A549 (cell line): ENCODE data around the gene CDC6. TPM values are rescaled to one million over a fixed set of nuclear protein-coding genes. Genes with fewer than 3 reads are reported as not detected.
"Not testable (repeated sequence)": the region's sequence is repeated elsewhere in the genome, so short reads cannot be mapped to it uniquely, and the experiment has no call there.

Experiments
- ATAC-seq, 2 experiments: fragments of 200-7000 bp in 1 of 2; fragments of >200 bp in 1 of 2; cut with Nextera tagmentation in 1 of 2; cut with Tn5 transposase in 1 of 2; 3 replicates each; pipeline versions ENCODE4 v1.8.0 to v1.9.1; 2018 to 2020; ENCODE audit warnings: mild to moderate bottlenecking in 1 of 2, moderate library complexity in 1 of 2
- CTCF ChIA-PET: fragments of 300-600 bp; sonication (Branson Sonifier 250); formaldehyde crosslinking; extraction: SDS; loops from one replicate; lab custom pipeline; 2021; ENCODE audit warnings: antibody characterized with exemption, inconsistent platforms; lab: Yijun Ruan, JAX
- POLR2A ChIA-PET: fragments of 350-600 bp; formaldehyde crosslinking; extraction: SDS; loops from one replicate; lab custom pipeline; 2021; ENCODE audit warnings: antibody characterized with exemption, inconsistent platforms; lab: Yijun Ruan, JAX
- DNase-seq, 2 experiments: peaks; one replicate each; pipeline versions ENCODE4 v3.0.0 to v3.0.0-alpha.2; 2011 to 2016; ENCODE audit warnings: low read depth in 1 of 2, low spot score in 1 of 2
- FAIRE-seq: peaks from 2 replicates; lab custom pipeline; 2011; peaks lifted over from hg19 to GRCh38; lab: Jason Lieb, UNC
- H3K27ac ChIP-seq, 2 experiments: fragments of >200 bp; sonication (Bioruptor Twin); formaldehyde crosslinking; 3 replicates each; pipeline ENCODE4 v1.5.1; 2016 to 2017
- H3K4me1 ChIP-seq: fragments of >200 bp; sonication (Bioruptor Twin); formaldehyde crosslinking; 3 replicates; pipeline ENCODE4 v1.6.1; 2016
- H3K4me2 ChIP-seq: fragments of >200 bp; sonication (Bioruptor Twin); formaldehyde crosslinking; 3 replicates; pipeline ENCODE4 v1.6.1; 2016
- H3K4me3 ChIP-seq: fragments of >200 bp; sonication (Bioruptor Twin); formaldehyde crosslinking; 3 replicates; pipeline ENCODE4 v1.5.1; 2016
- H3K9me3 ChIP-seq: fragments of >200 bp; sonication (Bioruptor Twin); formaldehyde crosslinking; 3 replicates; pipeline ENCODE4 v1.6.1; 2016
- CHD4 ChIP-seq: fragments of 200-600 bp; sonication (generic); IDR thresholded peaks from 2 replicates; pipeline ENCODE4 v1.6.1; 2016; ENCODE audit warnings: antibody characterized with exemption, mild to moderate bottlenecking, borderline replicate concordance
- E2F6 ChIP-seq: IDR thresholded peaks from 2 replicates; pipeline ENCODE4 v1.6.1; 2012; ENCODE audit warnings: low read depth, borderline replicate concordance
- HOXA7 ChIP-seq: fragments of 250-450 bp; sonication (Bioruptor Pico); IDR thresholded peaks from 2 replicates; pipeline ENCODE4 v1.5.0; 2020; ENCODE audit warnings: mild to moderate bottlenecking, moderate library complexity
- KDM5A ChIP-seq: fragments of 200-600 bp; sonication (generic); IDR thresholded peaks from 2 replicates; pipeline ENCODE4 v1.6.1; 2016; ENCODE audit warnings: antibody characterized with exemption, mild to moderate bottlenecking
- MAFK ChIP-seq: fragments of 450-650 bp; IDR thresholded peaks from 2 replicates; pipeline ENCODE4 v1.6.1; 2014; ENCODE audit not compliant: partially characterized antibody
- NPAS2 ChIP-seq: fragments of 250-450 bp; sonication (Bioruptor Pico); IDR thresholded peaks from 2 replicates; pipeline ENCODE4 v1.8.0; 2022; ENCODE audit warnings: mild to moderate bottlenecking, moderate library complexity, borderline replicate concordance
- NR3C1 ChIP-seq: fragments of >200 bp; sonication (Bioruptor Twin); formaldehyde crosslinking; IDR thresholded peaks from 3 replicates; pipeline ENCODE4 v1.6.1; 2017
- RCOR1 ChIP-seq: fragments of 150-350 bp; IDR thresholded peaks from 2 replicates; pipeline ENCODE4 v1.6.1; 2014; ENCODE audit warnings: antibody characterized with exemption, low read length, low read depth
- ZSCAN20 ChIP-seq: fragments of 250-450 bp; sonication (Bioruptor Pico); IDR thresholded peaks from 2 replicates; pipeline ENCODE4 v1.8.0; 2022; ENCODE audit warnings: mild to moderate bottlenecking, moderate library complexity
- WGBS: methylation state at CpG from one replicate; pipeline ENCODE4 v1.1.6; 2017; ENCODE audit errors: missing lambda C conversion rate; 5-methylcytosine and 5-hydroxymethylcytosine counted together
- polyA plus RNA-seq, 4 experiments: library from polyadenylated mRNA; depleted of rRNA in 3 of 4; stranded (reverse); fragments of >200 nt; fragmentation: RNase III in 1 of 4; extraction: RNeasy Plus Mini Kit Qiagen cat#74134 plus additional on column Dnase treatment in 1 of 4; gene quantifications; 2 replicates in 3 of 4; 3 replicates in 1 of 4; pipeline ENCODE4 v1.2.3, GENCODE V29; 2011 to 2017
- TF ChIP-seq, protein P1 (sequence below): fragments of >200 bp; sonication (Bioruptor Twin); formaldehyde crosslinking; IDR thresholded peaks from 3 replicates; pipeline ENCODE4 v1.6.1; 2016
- TF ChIP-seq, protein P2 (sequence below): IDR thresholded peaks from 2 replicates; pipeline ENCODE4 v1.6.1; 2012

CDC6 gene
- polyA plus RNA-seq, 2 of the 4 experiments (the other 2 are of a cell fraction): 67.0 to 79.5 TPM

DNA sequence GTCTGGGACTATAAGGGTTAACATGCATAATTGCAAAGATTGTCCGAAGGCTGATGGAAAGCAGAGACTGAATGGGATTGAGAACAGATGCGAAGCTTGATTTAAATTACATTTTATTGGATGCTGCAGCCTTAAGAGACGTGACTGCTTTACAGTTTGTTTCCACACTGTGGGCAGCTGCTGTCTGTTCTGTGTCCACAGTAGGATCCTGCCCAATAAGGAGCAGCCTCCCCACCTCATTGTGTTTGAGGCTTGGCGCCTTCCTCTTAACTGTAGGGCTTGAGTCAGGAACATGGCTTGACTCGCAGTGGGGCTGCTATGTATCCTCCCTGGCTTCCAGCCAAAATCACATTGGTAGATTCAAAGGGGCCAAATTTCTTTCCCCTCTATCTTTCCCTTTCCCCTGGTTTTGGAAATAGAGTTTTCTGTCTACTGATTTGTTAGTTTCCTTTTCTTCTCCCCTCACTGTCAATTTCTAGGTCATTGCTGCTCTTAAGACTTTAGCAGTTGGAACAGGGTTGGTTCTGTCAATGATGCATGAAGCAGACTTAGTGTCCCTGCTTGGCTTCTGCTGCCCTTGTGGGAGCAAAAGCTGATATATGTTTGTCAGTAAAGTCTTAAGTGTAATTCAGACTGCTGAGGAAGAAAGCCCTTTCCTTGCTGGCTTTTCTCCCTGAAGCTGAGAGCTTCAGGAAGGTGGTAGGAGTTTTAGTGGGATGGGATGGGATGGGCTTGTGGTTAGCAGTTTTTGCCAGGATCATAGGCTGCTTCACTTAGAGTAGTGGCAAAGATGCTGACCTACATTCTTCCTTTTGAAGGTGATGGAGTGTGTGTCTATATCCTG is 16.3 kb downstream of the CDC6 start (continued):
- TF ChIP-seq, protein P1, sequence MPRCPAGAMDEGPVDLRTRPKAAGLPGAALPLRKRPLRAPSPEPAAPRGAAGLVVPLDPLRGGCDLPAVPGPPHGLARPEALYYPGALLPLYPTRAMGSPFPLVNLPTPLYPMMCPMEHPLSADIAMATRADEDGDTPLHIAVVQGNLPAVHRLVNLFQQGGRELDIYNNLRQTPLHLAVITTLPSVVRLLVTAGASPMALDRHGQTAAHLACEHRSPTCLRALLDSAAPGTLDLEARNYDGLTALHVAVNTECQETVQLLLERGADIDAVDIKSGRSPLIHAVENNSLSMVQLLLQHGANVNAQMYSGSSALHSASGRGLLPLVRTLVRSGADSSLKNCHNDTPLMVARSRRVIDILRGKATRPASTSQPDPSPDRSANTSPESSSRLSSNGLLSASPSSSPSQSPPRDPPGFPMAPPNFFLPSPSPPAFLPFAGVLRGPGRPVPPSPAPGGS: no peak

GRCh38 chr17:40304552-40304863 is 16.8 kb downstream of the CDC6 start:
- not testable (repeated sequence) for ATAC-seq, H3K9me3 ChIP-seq, FAIRE-seq, H3K4me3 ChIP-seq, DNase-seq, H3K4me2 ChIP-seq
- peak overlapping the region; percentile 0 to 47; a peak in 2 of 6 replicates for H3K27ac ChIP-seq
- POLR2A ChIA-PET: interaction anchor here (1.5 to 2.9 kb wide), 2 partner anchors 47 to 51 kb away, joined by 5 to 13 read pairs; no protein-coding TSS in a partner anchor
- WGBS: 85% methylated on average over 5 of the region's 5 CpGs
- CTCF ChIA-PET: interaction anchor here (0.6 to 50.4 kb wide), 15 partner anchors 2 to 256 kb away, joined by 3 to 2395 read pairs (median 10); partner anchors contain the start of genes CDC6, GJD3, RARA and WIPF2
- H3K4me1 ChIP-seq: peaks cover 48% of the 10 kb centered on the region

- 91% methylated on average over 5 of the region's 5 CpGs for WGBS
- CTCF ChIA-PET: interaction anchor here (0.6 to 50.4 kb wide), 10 partner anchors 2 to 256 kb away, joined by 3 to 2395 read pairs (median 12); partner anchors contain the start of genes CDC6, GJD3, RARA and WIPF2
- not testable (repeated sequence) for ATAC-seq, H3K4me2 ChIP-seq, DNase-seq, H3K4me3 ChIP-seq, H3K9me3 ChIP-seq, FAIRE-seq
- Histone ChIP-seq H3K27ac (peak overlapping the region in 1 of 2 experiments; percentile 47; a peak in 2 of 6 replicates), H3K4me1 (peaks cover 51% of the 10 kb centered on the region)
- POLR2A ChIA-PET: interaction anchor here (1.2 kb wide), 1 partner anchor 16 kb away, joined by 4 read pairs; no protein-coding TSS in a partner anchor
Measured at GRCh38 chr17:40304866-40305265, 17.2 kb downstream of the CDC6 start.

- Histone ChIP-seq H3K9me3 (no peaks in the 10 kb centered on the region), H3K4me1 (peaks cover 67% of the 10 kb centered on the region), H3K4me2 (0 out of 3 replicates have a peak overlapping the region, but pooled peaks have one; percentile 99), H3K4me3 (no peak overlapping the region), H3K27ac (peak overlapping the region; percentile 95 to 97; a peak in 5 of 6 replicates)
- WGBS: 53% methylated on average over 2 of the region's 2 CpGs
- ChIA-PET CTCF (interaction anchor here (0.7 to 50.4 kb wide), 12 partner anchors 4 to 1389 kb away, joined by 3 to 2395 read pairs (median 8); partner anchors contain the start of genes CDC6, GJD3, IGFBP4 and RARA), POLR2A (interaction anchor here (1.2 to 2.4 kb wide), 2 partner anchors 11 to 18 kb away, joined by 4 to 14 read pairs; no protein-coding TSS in a partner anchor)
- FAIRE-seq (no peak), ATAC-seq (no peak), DNase-seq (no peak)
- TF ChIP-seq RCOR1 (no peak), KDM5A (no peak), CHD4 (no peak)
Measured at GRCh38 chr17:40306395-40306794, 18.7 kb downstream of the CDC6 start.

DNA sequence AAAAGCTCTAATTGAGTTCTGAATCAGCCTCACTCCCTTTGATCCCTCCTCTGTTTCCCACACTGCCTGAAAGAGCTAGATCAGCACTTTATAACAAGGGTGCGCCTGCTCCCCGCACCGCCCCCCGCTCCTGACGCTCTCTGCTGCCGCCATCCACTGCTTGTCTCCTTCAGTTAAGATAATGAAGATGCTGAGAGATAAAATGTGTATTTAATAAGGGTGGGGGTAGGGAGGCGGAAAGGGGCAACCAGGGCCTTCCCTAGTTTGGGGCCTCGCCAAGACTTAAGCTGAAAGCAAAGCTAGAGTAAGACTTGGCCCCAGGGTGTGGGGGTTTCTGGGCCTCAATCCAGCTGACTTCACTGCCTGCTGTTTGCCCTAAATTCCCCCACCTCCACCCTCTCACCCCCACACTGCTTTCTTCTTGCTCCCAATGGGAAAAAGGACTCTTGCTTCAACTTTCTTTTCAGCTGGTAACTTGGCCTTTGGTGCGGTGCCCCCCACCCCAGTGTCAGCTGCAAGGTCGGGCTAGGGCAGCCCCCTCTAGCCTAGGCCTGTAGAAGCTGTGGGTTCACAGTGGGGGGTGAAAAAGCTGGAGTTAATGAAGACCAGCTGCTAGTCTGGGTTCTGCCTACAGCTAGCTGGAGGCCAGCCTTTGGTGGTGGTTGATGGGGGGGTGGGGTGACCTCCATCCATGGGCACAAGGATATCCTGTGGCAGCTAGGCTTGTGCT is 19.5 kb downstream of the CDC6 start:
- CTCF ChIA-PET: interaction anchor here (0.6 to 50.4 kb wide), 18 partner anchors 4 to 1389 kb away, joined by 3 to 2395 read pairs (median 4); partner anchors contain the start of genes CDC6, GJD3, IGFBP4 and RARA
- H3K4me1 ChIP-seq: peaks cover 74% of the 10 kb centered on the region
- peak overlapping the region; percentile 99 for H3K4me2 ChIP-seq

More for the DNA sequence above, 19.5 kb downstream of the CDC6 start:
- Histone ChIP-seq H3K27ac (peak overlapping the region; percentile 95 to 97), H3K4me3 (no peak overlapping the region), H3K9me3 (no peaks in the 10 kb centered on the region)
- POLR2A ChIA-PET: interaction anchor here (0.8 to 2.4 kb wide), 2 partner anchors 10 to 34 kb away, joined by 3 to 14 read pairs; no protein-coding TSS in a partner anchor
- ATAC-seq (no peak), DNase-seq (no peak), FAIRE-seq (no peak)
- WGBS: 85% methylated on average over 10 of the region's 10 CpGs
- TF ChIP-seq, protein P2, sequence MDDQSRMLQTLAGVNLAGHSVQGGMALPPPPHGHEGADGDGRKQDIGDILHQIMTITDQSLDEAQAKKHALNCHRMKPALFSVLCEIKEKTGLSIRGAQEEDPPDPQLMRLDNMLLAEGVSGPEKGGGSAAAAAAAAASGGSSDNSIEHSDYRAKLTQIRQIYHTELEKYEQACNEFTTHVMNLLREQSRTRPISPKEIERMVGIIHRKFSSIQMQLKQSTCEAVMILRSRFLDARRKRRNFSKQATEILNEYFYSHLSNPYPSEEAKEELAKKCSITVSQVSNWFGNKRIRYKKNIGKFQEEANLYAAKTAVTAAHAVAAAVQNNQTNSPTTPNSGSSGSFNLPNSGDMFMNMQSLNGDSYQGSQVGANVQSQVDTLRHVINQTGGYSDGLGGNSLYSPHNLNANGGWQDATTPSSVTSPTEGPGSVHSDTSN: no peak
- no peak for TF ChIP-seq E2F6
- TF ChIP-seq ZSCAN20 (CRISPR knock-in tag): no peak
- no peak for TF ChIP-seq NPAS2 (CRISPR knock-in tag)
- TF ChIP-seq MAFK: peak; percentile 96
- TF ChIP-seq NR3C1: no peak
- TF ChIP-seq HOXA7 (CRISPR knock-in tag): no peak
